ENCODE measurements around the gene RNU6-8. TPM values are rescaled to one million over a fixed set of nuclear protein-coding genes. Genes with fewer than 3 reads are reported as not detected.

Gene RNU6-8
- total RNA-seq, 1 experiment from 2014 or later = not detected

DNA sequence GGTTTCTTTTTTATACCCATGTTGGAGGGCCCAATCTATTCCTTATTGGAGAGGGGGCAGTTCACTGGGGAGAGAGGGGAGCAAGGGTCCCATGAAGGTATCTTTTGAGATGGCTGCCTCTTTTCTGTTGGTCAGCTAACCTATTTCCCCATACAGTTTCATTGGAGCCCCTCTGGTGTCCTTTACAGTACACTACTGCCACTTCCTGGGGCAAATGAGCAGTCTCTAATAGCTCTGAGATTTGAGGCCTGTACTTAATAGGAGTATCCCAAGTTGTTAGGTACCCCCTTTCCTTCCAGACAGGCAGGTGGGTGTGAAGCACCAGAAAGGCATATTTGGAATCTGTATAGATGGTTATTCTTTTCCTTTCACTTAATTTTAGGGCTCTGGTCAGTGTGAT lies 41.3 kb upstream of the RNU6-8 start:
- TF ChIP-seq ZBTB43 (CRISPR knock-in tag; IDR thresholded peaks at IDR 0.05) = no peak
- TF ChIP-seq ESRRA (CRISPR knock-in tag; IDR thresholded peaks at IDR 0.05; ENCODE audit: borderline replicate concordance) = no peak
- TF ChIP-seq TEAD1 (CRISPR knock-in tag; IDR thresholded peaks at IDR 0.05) = no peak
- TF ChIP-seq SMAD3 (CRISPR knock-in tag; IDR thresholded peaks at IDR 0.05; ENCODE audit: borderline replicate concordance) = no peak
- TF ChIP-seq CREM (CRISPR knock-in tag; IDR thresholded peaks at IDR 0.05) = no peak
- TF ChIP-seq, protein P1, sequence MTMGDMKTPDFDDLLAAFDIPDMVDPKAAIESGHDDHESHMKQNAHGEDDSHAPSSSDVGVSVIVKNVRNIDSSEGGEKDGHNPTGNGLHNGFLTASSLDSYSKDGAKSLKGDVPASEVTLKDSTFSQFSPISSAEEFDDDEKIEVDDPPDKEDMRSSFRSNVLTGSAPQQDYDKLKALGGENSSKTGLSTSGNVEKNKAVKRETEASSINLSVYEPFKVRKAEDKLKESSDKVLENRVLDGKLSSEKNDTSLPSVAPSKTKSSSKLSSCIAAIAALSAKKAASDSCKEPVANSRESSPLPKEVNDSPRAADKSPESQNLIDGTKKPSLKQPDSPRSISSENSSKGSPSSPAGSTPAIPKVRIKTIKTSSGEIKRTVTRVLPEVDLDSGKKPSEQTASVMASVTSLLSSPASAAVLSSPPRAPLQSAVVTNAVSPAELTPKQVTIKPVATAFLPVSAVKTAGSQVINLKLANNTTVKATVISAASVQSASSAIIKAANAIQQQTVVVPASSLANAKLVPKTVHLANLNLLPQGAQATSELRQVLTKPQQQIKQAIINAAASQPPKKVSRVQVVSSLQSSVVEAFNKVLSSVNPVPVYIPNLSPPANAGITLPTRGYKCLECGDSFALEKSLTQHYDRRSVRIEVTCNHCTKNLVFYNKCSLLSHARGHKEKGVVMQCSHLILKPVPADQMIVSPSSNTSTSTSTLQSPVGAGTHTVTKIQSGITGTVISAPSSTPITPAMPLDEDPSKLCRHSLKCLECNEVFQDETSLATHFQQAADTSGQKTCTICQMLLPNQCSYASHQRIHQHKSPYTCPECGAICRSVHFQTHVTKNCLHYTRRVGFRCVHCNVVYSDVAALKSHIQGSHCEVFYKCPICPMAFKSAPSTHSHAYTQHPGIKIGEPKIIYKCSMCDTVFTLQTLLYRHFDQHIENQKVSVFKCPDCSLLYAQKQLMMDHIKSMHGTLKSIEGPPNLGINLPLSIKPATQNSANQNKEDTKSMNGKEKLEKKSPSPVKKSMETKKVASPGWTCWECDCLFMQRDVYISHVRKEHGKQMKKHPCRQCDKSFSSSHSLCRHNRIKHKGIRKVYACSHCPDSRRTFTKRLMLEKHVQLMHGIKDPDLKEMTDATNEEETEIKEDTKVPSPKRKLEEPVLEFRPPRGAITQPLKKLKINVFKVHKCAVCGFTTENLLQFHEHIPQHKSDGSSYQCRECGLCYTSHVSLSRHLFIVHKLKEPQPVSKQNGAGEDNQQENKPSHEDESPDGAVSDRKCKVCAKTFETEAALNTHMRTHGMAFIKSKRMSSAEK (CRISPR knock-in tag; IDR thresholded peaks at IDR 0.05; ENCODE audit: borderline replicate concordance) = no peak
- no peak for TF ChIP-seq TCF7 (CRISPR knock-in tag; IDR thresholded peaks at IDR 0.05; ENCODE audit: low read depth)
- TF ChIP-seq GABPB1 (CRISPR knock-in tag; IDR thresholded peaks at IDR 0.05) = no peak
- no peak for TF ChIP-seq IRF1 (CRISPR knock-in tag; IDR thresholded peaks at IDR 0.05)
- ATAC-seq = no peak
- no peak overlapping the region for H3K4me3 Mint-ChIP-seq
- no peaks in the 10 kb centered on the region for H3K4me1 Mint-ChIP-seq
- no peak overlapping the region for H3K27ac Mint-ChIP-seq
- no peak for DNase-seq (ENCODE audit: low spot score)
- peaks cover 23% of the 10 kb centered on the region for H3K9me3 Mint-ChIP-seq
- H3K36me3 Mint-ChIP-seq = peaks cover 15% of the 10 kb centered on the region
- POLR2A ChIA-PET = interaction anchor here (0.5 kb wide), 1 partner anchor 1690 kb away, joined by 3 read pairs; no protein-coding TSS in a partner anchor
- CTCF ChIA-PET = interaction anchor here (1.4 kb wide), 1 partner anchor 351 kb away, joined by 4 read pairs; no protein-coding TSS in a partner anchor
- peaks cover 9% of the 10 kb centered on the region for H3K27me3 Mint-ChIP-seq (ENCODE audit: low read depth)

- Mint-ChIP-seq H3K9me3 (peaks cover 6% of the 10 kb centered on the region; the same call in 1 of the 2 replicates), H3K27me3 (ENCODE audit: low read depth) (no peaks in the 10 kb centered on the region), H3K36me3 (no peaks in the 10 kb centered on the region; the same call in 1 of the 2 replicates), H3K27ac (no peak overlapping the region), H3K4me1 (no peaks in the 10 kb centered on the region), H3K4me3 (no peak overlapping the region)
- DNase-seq (ENCODE audit: low spot score) = no peak
- POLR2A ChIA-PET = no interaction called here
- CTCF ChIA-PET = no interaction called here
- no peak for ATAC-seq
- TF ChIP-seq SMAD4 (CRISPR knock-in tag; IDR thresholded peaks at IDR 0.05) = no peak
- TF ChIP-seq ELF4 (CRISPR knock-in tag; IDR thresholded peaks at IDR 0.05; ENCODE audit: low read depth) = no peak
- no peak for TF ChIP-seq ERG (CRISPR knock-in tag; IDR thresholded peaks at IDR 0.05)
- no peak for TF ChIP-seq CREM (CRISPR knock-in tag; IDR thresholded peaks at IDR 0.05)
- no peak for TF ChIP-seq MXD4 (CRISPR knock-in tag; IDR thresholded peaks at IDR 0.05; ENCODE audit: borderline replicate concordance)
- no peak for TF ChIP-seq NFYB (CRISPR knock-in tag; conservative IDR thresholded peaks at IDR 0.05; ENCODE audit: low read depth)
- no peak for TF ChIP-seq SOX15 (CRISPR knock-in tag; IDR thresholded peaks at IDR 0.05)
- no peak for TF ChIP-seq ATF6 (CRISPR knock-in tag; IDR thresholded peaks at IDR 0.05)
- no peak for TF ChIP-seq ZBTB43 (CRISPR knock-in tag; IDR thresholded peaks at IDR 0.05)
- TF ChIP-seq, protein P2, sequence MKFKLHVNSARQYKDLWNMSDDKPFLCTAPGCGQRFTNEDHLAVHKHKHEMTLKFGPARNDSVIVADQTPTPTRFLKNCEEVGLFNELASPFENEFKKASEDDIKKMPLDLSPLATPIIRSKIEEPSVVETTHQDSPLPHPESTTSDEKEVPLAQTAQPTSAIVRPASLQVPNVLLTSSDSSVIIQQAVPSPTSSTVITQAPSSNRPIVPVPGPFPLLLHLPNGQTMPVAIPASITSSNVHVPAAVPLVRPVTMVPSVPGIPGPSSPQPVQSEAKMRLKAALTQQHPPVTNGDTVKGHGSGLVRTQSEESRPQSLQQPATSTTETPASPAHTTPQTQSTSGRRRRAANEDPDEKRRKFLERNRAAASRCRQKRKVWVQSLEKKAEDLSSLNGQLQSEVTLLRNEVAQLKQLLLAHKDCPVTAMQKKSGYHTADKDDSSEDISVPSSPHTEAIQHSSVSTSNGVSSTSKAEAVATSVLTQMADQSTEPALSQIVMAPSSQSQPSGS (CRISPR knock-in tag; IDR thresholded peaks at IDR 0.05; ENCODE audit: borderline replicate concordance, low read depth) = no peak
- TF ChIP-seq FOXJ3 (CRISPR knock-in tag; IDR thresholded peaks at IDR 0.05; ENCODE audit: borderline replicate concordance) = no peak
- TF ChIP-seq NR3C1 (CRISPR knock-in tag; conservative IDR thresholded peaks at IDR 0.05; ENCODE audit: low read depth) = no peak
- TF ChIP-seq ZMAT4 (CRISPR knock-in tag; IDR thresholded peaks at IDR 0.05) = no peak
- TF ChIP-seq E2F5 (CRISPR knock-in tag; IDR thresholded peaks at IDR 0.05) = no peak
Measured at GRCh38 chr14:32233260-32233659, 30.2 kb upstream of the RNU6-8 start.

Data from WTC11 (cell line).